Peyer's patch (tissue), 4 donors: Measurements from ENCODE around the gene CCDC177. TPM values are rescaled to one million over a fixed set of nuclear protein-coding genes. Genes with fewer than 3 reads are reported as not detected.

Experiments
- DNase-seq, 3 donors: peaks; one replicate each; pipeline ENCODE4 v3.0.0-alpha.2; 2017 to 2019
- H3K27ac ChIP-seq, 4 donors: fragments of 200-600 bp; sonication (generic); one replicate each; pipeline ENCODE4 v1.5.1; 2016 to 2019
- H3K27me3 ChIP-seq, 2 donors: fragments of 200-600 bp; sonication (generic); one replicate each; pipeline ENCODE4 v1.5.1; 2019
- H3K36me3 ChIP-seq, 3 donors: fragments of 200-600 bp; sonication (generic); one replicate each; pipeline ENCODE4 v1.5.1; 2016 to 2019
- H3K4me1 ChIP-seq, 4 donors: fragments of 200-600 bp; sonication (generic); one replicate each; pipeline ENCODE4 v1.5.1; 2016 to 2019
- H3K4me3 ChIP-seq, 4 donors: fragments of 200-600 bp; sonication (generic); 1 replicate in 3 of 4; 2 replicates in 1 of 4; pipeline ENCODE4 v1.5.1; 2016 to 2019; ENCODE audit warnings: mild to moderate bottlenecking in 1 of 4
- H3K9me3 ChIP-seq, 4 donors: fragments of 200-600 bp; sonication (generic); one replicate each; pipeline ENCODE4 v1.5.1; 2016 to 2019; ENCODE audit warnings: mild to moderate bottlenecking in 1 of 4
- CTCF ChIP-seq, 6 experiments: fragments of 450-650 bp in 4 of 6; fragments of 200-600 bp in 2 of 6; sonication (generic) in 1 of 6; IDR thresholded peaks; one replicate each; pipeline ENCODE4 v1.5.1; 2017 to 2019; ENCODE audit warnings: antibody characterized with exemption in 6 of 6, mild to moderate bottlenecking in 3 of 6, moderate library complexity in 1 of 6
- POLR2A ChIP-seq, 2 donors: fragments of 450-650 bp; IDR thresholded peaks; one replicate each; pipeline ENCODE4 v1.5.1; 2017; ENCODE audit warnings: antibody characterized with exemption in 2 of 2, mild to moderate bottlenecking in 2 of 2, moderate library complexity in 2 of 2
- total RNA-seq, 4 donors: library from RNA; depleted of rRNA; stranded (reverse); fragments of >200 nt; gene quantifications; one replicate each; pipeline ENCODE4 v1.1.0, GENCODE V29; 2016

Gene CCDC177
- total RNA-seq, 4 donors from 2014 or later, result not detected

- DNase-seq, result no peak
- H3K9me3 ChIP-seq, result no peaks in the 10 kb centered on the region
- TF ChIP-seq CTCF (IDR thresholded peaks at IDR 0.05) (no peak), POLR2A (IDR thresholded peaks at IDR 0.05) (no peak)
- no peak overlapping the region for H3K4me3 ChIP-seq
- no peak overlapping the region for H3K27ac ChIP-seq
- no peaks in the 10 kb centered on the region for H3K4me1 ChIP-seq
- no peaks in the 10 kb centered on the region for H3K36me3 ChIP-seq
- H3K27me3 ChIP-seq, result no peaks in the 10 kb centered on the region
These were observed 12.8 kb downstream of the CCDC177 start for GRCh38 chr14:69561893-69562292.

GRCh38 chr14:69560826-69561225, 13.8 kb downstream of the CCDC177 start:
- Histone ChIP-seq H3K27me3 (no peaks in the 10 kb centered on the region), H3K4me1 (no peaks in the 10 kb centered on the region), H3K36me3 (no peaks in the 10 kb centered on the region), H3K9me3 (no peaks in the 10 kb centered on the region), H3K27ac (no peak overlapping the region), H3K4me3 (no peak overlapping the region)
- no peak for TF ChIP-seq CTCF (IDR thresholded peaks at IDR 0.05)
- no peak for DNase-seq

GRCh38 chr14:69559581-69560011, 15.1 kb downstream of the CCDC177 start:
- no peaks in the 10 kb centered on the region for H3K27me3 ChIP-seq
- no peak overlapping the region for H3K4me3 ChIP-seq
- H3K27ac ChIP-seq, result no peak overlapping the region
- no peak for TF ChIP-seq POLR2A (IDR thresholded peaks at IDR 0.05)
- no peak for TF ChIP-seq CTCF (IDR thresholded peaks at IDR 0.05)
- no peaks in the 10 kb centered on the region for H3K9me3 ChIP-seq
- no peak for DNase-seq
- H3K4me1 ChIP-seq, result no peaks in the 10 kb centered on the region
- H3K36me3 ChIP-seq, result no peaks in the 10 kb centered on the region

GRCh38 chr14:69558774-69559173, 15.9 kb downstream of the CCDC177 start:
- TF ChIP-seq POLR2A (IDR thresholded peaks at IDR 0.05), result no peak
- no peak for TF ChIP-seq CTCF (IDR thresholded peaks at IDR 0.05)
- DNase-seq, result no peak
- H3K27ac ChIP-seq, result no peak overlapping the region
- no peaks in the 10 kb centered on the region for H3K27me3 ChIP-seq
- H3K36me3 ChIP-seq, result no peaks in the 10 kb centered on the region
- no peaks in the 10 kb centered on the region for H3K9me3 ChIP-seq
- no peaks in the 10 kb centered on the region for H3K4me1 ChIP-seq
- H3K4me3 ChIP-seq, result no peak overlapping the region

DNA sequence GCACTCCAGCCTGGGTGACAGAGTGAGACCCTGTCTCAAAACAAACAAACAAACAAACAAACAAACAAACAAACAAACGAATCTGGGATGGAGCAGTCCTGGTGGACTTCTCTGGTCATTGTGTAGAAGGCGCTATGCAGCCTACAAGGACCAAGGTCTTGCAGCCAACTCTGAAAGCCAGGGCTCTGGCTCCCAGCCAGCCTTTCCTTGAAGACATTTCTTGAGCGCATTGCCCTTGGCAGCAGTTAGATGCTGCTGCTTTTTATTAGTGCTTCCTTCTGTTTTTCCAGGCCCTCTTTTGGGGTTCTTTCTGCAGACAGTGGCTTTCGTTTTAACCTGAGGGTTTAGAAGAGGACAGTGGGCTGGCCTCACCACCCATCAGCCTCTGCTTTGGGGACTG, 20.2 kb downstream of the CCDC177 start:
- Histone ChIP-seq H3K9me3 (no peaks in the 10 kb centered on the region), H3K27ac (no peak overlapping the region), H3K36me3 (no peaks in the 10 kb centered on the region), H3K4me1 (no peaks in the 10 kb centered on the region), H3K27me3 (no peaks in the 10 kb centered on the region), H3K4me3 (no peak overlapping the region)
- no peak for TF ChIP-seq CTCF (IDR thresholded peaks at IDR 0.05)
- no peak for TF ChIP-seq POLR2A (IDR thresholded peaks at IDR 0.05)
- no peak for DNase-seq

GRCh38 chr14:69553252-69553651, 21.4 kb downstream of the CCDC177 start:
- Histone ChIP-seq H3K9me3 (no peaks in the 10 kb centered on the region), H3K4me3 (no peak overlapping the region), H3K27ac (no peak overlapping the region), H3K36me3 (no peaks in the 10 kb centered on the region), H3K27me3 (no peaks in the 10 kb centered on the region), H3K4me1 (no peaks in the 10 kb centered on the region)
- no peak for DNase-seq
- TF ChIP-seq CTCF (IDR thresholded peaks at IDR 0.05), result no peak
- no peak for TF ChIP-seq POLR2A (IDR thresholded peaks at IDR 0.05)
